Activated CD8-positive, alpha-beta T cell treated with anti-CD3 and anti-CD28 coated beads for 36 hours (primary cell): ENCODE data around the gene BRME1. TPM values are rescaled to one million over a fixed set of nuclear protein-coding genes. Genes with fewer than 3 reads are reported as not detected.

ENCODE experiments used
- ATAC-seq: fragments of 200-7000 bp; cut with Tn5 transposase; one replicate; pipeline ENCODE4 v1.10.0; 2021; ENCODE audit warnings: mild to moderate bottlenecking, moderate library complexity
- CTCF ChIA-PET: fragments of 350-600 bp; sonication (Branson Sonifier 250); formaldehyde crosslinking; loops from one replicate; lab custom pipeline; 2021; ENCODE audit warnings: antibody characterized with exemption; lab: Charles Lee
- POLR2A ChIA-PET: fragments of 350-600 bp; sonication (Branson Sonifier 250); formaldehyde crosslinking; loops from one replicate; lab custom pipeline; 2021; ENCODE audit warnings: antibody characterized with exemption; lab: Charles Lee
- DNase-seq: peaks from one replicate; pipeline ENCODE4 v3.0.0-alpha.2; 2020
- H3K27ac Mint-ChIP-seq: one replicate; pipeline ENCODE4 v1.8.0; 2021; ENCODE audit warnings: mild to moderate bottlenecking, mixed read lengths
- H3K27me3 Mint-ChIP-seq: one replicate; pipeline ENCODE4 v1.8.0; 2021; ENCODE audit warnings: mixed read lengths
- H3K36me3 Mint-ChIP-seq: one replicate; pipeline ENCODE4 v1.8.0; 2021; ENCODE audit warnings: low read depth, mixed read lengths
- H3K4me1 Mint-ChIP-seq: one replicate; pipeline ENCODE4 v1.8.0; 2021; ENCODE audit warnings: low read depth, mixed read lengths
- H3K4me3 Mint-ChIP-seq: one replicate; pipeline ENCODE4 v1.8.0; 2021; ENCODE audit warnings: mild to moderate bottlenecking, moderate library complexity, mixed read lengths
- H3K9me3 Mint-ChIP-seq: one replicate; pipeline ENCODE4 v1.8.0; 2021; ENCODE audit warnings: mixed read lengths
- CTCF ChIP-seq: fragments of 200-600 bp; IDR thresholded peaks from one replicate; pipeline ENCODE4 v1.8.0; 2022; ENCODE audit warnings: antibody characterized with exemption, mild to moderate bottlenecking
- intact Hi-C: fragments of 100-400 bp; cut with micrococcal nuclease; formaldehyde crosslinking; loops from one replicate; pipeline ENCODE4 v1.10.0; 2022
- total RNA-seq, 2 experiments: library from RNA; stranded (reverse); gene quantifications; one replicate each; pipeline ENCODE4 v1.2.3, GENCODE V29; 2021

The BRME1 gene
- total RNA-seq, 2 experiments from 2014 or later, result 3.6 to 5.2 TPM

DNA sequence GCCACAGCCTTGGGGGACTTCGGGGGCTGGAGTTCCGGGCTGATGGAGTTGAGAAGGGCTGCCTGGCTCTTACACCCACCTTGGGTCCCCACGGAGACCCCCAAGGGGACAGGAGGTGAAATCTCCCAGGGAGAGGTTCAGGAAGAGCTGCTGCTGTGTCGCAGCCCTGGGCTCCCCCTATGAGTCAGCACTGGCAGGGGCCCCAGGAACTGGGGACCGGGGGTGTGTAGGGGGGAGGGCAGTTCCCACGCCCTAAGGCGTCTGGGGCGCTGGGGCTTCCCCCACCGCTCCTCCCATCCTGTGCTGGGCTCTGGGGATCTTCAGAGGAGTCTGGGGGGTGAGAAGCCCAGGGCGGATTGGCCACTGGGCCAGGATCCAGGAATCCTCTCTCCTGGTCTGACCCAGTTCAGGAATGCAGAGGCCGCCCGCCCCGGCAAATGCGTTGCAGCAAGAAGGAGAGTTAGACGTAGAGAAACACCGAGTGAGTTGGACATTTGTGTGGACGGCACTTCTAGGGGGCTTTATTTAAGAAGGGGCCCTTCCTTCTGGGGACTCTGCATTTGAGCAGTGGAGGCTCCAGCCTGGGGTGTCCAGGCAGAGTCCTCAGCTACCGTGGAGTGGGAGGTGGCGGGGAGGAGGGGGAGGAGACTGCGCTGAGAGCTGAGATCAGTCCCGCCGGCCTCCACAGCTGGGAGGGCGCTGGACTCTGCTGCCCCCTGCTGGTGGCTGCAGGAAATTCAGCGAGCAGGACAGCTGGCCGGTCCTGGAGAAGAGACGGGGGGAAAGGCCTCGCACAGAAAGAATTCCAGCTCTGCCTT lies 44.0 kb downstream of the BRME1 start:
- ATAC-seq, result peak; percentile 87
- H3K4me1 Mint-ChIP-seq, result peaks cover 40% of the 10 kb centered on the region
- H3K36me3 Mint-ChIP-seq, result no peaks in the 10 kb centered on the region
- H3K9me3 Mint-ChIP-seq, result no peaks in the 10 kb centered on the region
- H3K27me3 Mint-ChIP-seq, result peaks cover 21% of the 10 kb centered on the region
- DNase-seq, result peak; percentile 92
- POLR2A ChIA-PET, result interaction anchor here (0.7 to 6.1 kb wide), 13 partner anchors 9 to 114 kb away, joined by 3 to 58 read pairs (median 3); partner anchors contain the start of gene ZSWIM4
- peak overlapping the region; percentile 90 for H3K4me3 Mint-ChIP-seq
- CTCF ChIA-PET, result interaction anchor here (0.8 to 5.7 kb wide), 34 partner anchors 9 to 667 kb away, joined by 3 to 160 read pairs (median 4); partner anchors contain the start of genes C19orf53 and ZSWIM4
- peak overlapping the region; percentile 99 for H3K27ac Mint-ChIP-seq
- TF ChIP-seq CTCF, result peak; percentile 99
- intact Hi-C loops, result loop anchor here (2.0 to 10.0 kb wide), 2 partner anchors 77 to 267 kb away; no protein-coding TSS in a partner anchor

DNA sequence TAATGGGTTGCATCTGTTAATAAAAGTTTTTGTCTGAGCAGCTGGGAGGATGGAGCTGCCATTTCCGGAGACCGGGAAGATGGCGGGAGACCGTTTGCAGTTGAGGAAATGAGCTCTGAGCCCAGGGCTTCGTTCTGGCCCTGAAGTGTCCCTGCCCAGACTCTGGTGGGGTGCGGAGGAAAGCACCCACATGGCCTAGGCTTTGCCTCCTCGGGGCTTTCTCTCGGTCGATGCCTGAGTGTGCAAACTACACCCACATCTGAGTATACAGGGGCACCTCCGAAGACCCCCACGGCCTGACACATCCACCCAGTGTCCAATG lies 44.6 kb downstream of the BRME1 start:
- DNase-seq (peak; percentile 69), ATAC-seq (peak; percentile 52)
- Mint-ChIP-seq H3K4me1 (peaks cover 39% of the 10 kb centered on the region), H3K27me3 (peaks cover 17% of the 10 kb centered on the region), H3K9me3 (no peaks in the 10 kb centered on the region), H3K27ac (peak overlapping the region; percentile 99), H3K36me3 (no peaks in the 10 kb centered on the region), H3K4me3 (peak overlapping the region; percentile 90)
- POLR2A ChIA-PET, result interaction anchor here (0.8 to 6.1 kb wide), 8 partner anchors 8 to 144 kb away, joined by 3 to 58 read pairs (median 3); no protein-coding TSS in a partner anchor
- CTCF ChIA-PET, result interaction anchor here (1.1 to 5.7 kb wide), 14 partner anchors 8 to 324 kb away, joined by 3 to 160 read pairs (median 12); partner anchors contain the start of genes C19orf53 and ZSWIM4
- intact Hi-C loops, result loop anchor here (10.0 kb wide), 1 partner anchor 267 kb away; no protein-coding TSS in a partner anchor
- no peak for TF ChIP-seq CTCF

GRCh38 chr19:13860679-13861391 lies 45.1 kb downstream of the BRME1 start:
- peak overlapping the region; percentile 99 for H3K27ac Mint-ChIP-seq
- no peak for TF ChIP-seq CTCF
- POLR2A ChIA-PET, result interaction anchor here (0.8 to 6.1 kb wide), 8 partner anchors 8 to 144 kb away, joined by 3 to 58 read pairs (median 3); no protein-coding TSS in a partner anchor
- ATAC-seq, result no peak
- peaks cover 13% of the 10 kb centered on the region for H3K27me3 Mint-ChIP-seq
- peaks cover 36% of the 10 kb centered on the region for H3K4me1 Mint-ChIP-seq
- CTCF ChIA-PET, result interaction anchor here (1.1 to 5.7 kb wide), 14 partner anchors 8 to 325 kb away, joined by 3 to 160 read pairs (median 12); partner anchors contain the start of genes C19orf53 and ZSWIM4
- no peaks in the 10 kb centered on the region for H3K9me3 Mint-ChIP-seq
- DNase-seq, result no peak
- intact Hi-C loops, result loop anchor here (10.0 kb wide), 1 partner anchor 266 kb away; no protein-coding TSS in a partner anchor
- no peaks in the 10 kb centered on the region for H3K36me3 Mint-ChIP-seq
- H3K4me3 Mint-ChIP-seq, result peak overlapping the region; percentile 90

- no peaks in the 10 kb centered on the region for H3K9me3 Mint-ChIP-seq
- H3K27me3 Mint-ChIP-seq, result peaks cover 9% of the 10 kb centered on the region
- CTCF ChIA-PET, result interaction anchor here (0.7 to 5.7 kb wide), 3 partner anchors 24 to 75 kb away, joined by 4 to 58 read pairs (median 56); partner anchors contain the start of gene ZSWIM4
- peaks cover 32% of the 10 kb centered on the region for H3K4me1 Mint-ChIP-seq
- H3K27ac Mint-ChIP-seq, result peak overlapping the region; percentile 26
- ATAC-seq (no peak), DNase-seq (no peak)
- H3K36me3 Mint-ChIP-seq, result no peaks in the 10 kb centered on the region
- intact Hi-C loops, result no loop called here
- TF ChIP-seq CTCF, result no peak
- H3K4me3 Mint-ChIP-seq, result no peak overlapping the region
- POLR2A ChIA-PET, result interaction anchor here (6.1 kb wide), 1 partner anchor 11 kb away, joined by 58 read pairs; no protein-coding TSS in a partner anchor
Observed at GRCh38 chr19:13859361-13859880, 46.5 kb downstream of the BRME1 start.
